GM12872 (cell line): ENCODE data around the gene SRSF10.

Experiments used
- CTCF ChIP-seq: IDR thresholded peaks from 3 replicates; pipeline ENCODE4 v1.5.1; 2011; ENCODE audit warnings: low read depth, mild to moderate bottlenecking, low read length, moderate library complexity; ENCODE audit not compliant: insufficient read depth

Gene SRSF10

GRCh38 chr1:23984417-23985186, 4.5 kb upstream of the SRSF10 start:
- TF ChIP-seq CTCF = no peak

- TF ChIP-seq CTCF = no peak
These were observed 572 bp upstream of the SRSF10 start for GRCh38 chr1:23980728-23981070.

GRCh38 chr1:23979387-23979880, 693 bp downstream of the SRSF10 start:
- no peak for TF ChIP-seq CTCF

GRCh38 chr1:23978805-23979204, 1.3 kb downstream of the SRSF10 start:
- no peak for TF ChIP-seq CTCF

GRCh38 chr1:23977854-23978191, 2.3 kb downstream of the SRSF10 start:
- no peak for TF ChIP-seq CTCF

- no peak for TF ChIP-seq CTCF
These were observed 2.8 kb downstream of the SRSF10 start for GRCh38 chr1:23977187-23977853.

- TF ChIP-seq CTCF = no peak
These were observed 12.3 kb downstream of the SRSF10 start for GRCh38 chr1:23967871-23968270.
